ENCODE results near the gene UNC5A. TPM values are rescaled to one million over a fixed set of nuclear protein-coding genes. Genes with fewer than 3 reads are reported as not detected.

The UNC5A gene
- total and polyA plus RNA-seq, 12 donors: 0.01 to 0.35 (median 0.08) TPM; not detected in 7

GRCh38 chr5:176883700-176884570 is 73.6 kb downstream of the UNC5A start:
- Histone ChIP-seq H3K27ac (no peak overlapping the region), H3K4me3 (no peak overlapping the region), H3K9me3 (no peaks in the 10 kb centered on the region), H3K4me1 (no peaks in the 10 kb centered on the region), H3K36me3 (peaks cover 0 to 80% (median 0%) of the 10 kb centered on the region in 9 donors), H3K27me3 (peaks cover 0 to 7% (median 0%) of the 10 kb centered on the region in 7 donors)
- TF ChIP-seq CTCF (IDR thresholded peaks at IDR 0.05): no peak
- DNase-seq (no peak), ATAC-seq (no peak)
- intact Hi-C loops (cut with DNase I): no loop called here
- 87 to 89% methylated on average over 17 of the region's 17 CpGs for WGBS, 2 donors

GRCh38 chr5:176884571-176884890 is 74.2 kb downstream of the UNC5A start:
- H3K36me3 ChIP-seq: peaks cover 0 to 86% (median 0%) of the 10 kb centered on the region in 9 donors
- intact Hi-C loops (cut with DNase I): no loop called here
- no peak for TF ChIP-seq CTCF (IDR thresholded peaks at IDR 0.05)
- DNase-seq: no peak
- no peaks in the 10 kb centered on the region for H3K4me1 ChIP-seq
- WGBS, 2 donors: 62 to 71% methylated on average over 4 of the region's 4 CpGs
- H3K4me3 ChIP-seq: no peak overlapping the region
- peaks cover 0 to 5% (median 0%) of the 10 kb centered on the region in 7 donors for H3K27me3 ChIP-seq
- no peak overlapping the region for H3K27ac ChIP-seq
- ATAC-seq: no peak
- H3K9me3 ChIP-seq: no peaks in the 10 kb centered on the region

GRCh38 chr5:176886336-176887251 is 76.2 kb downstream of the UNC5A start:
- 87 to 91% methylated on average over 13 of the region's 13 CpGs for WGBS, 2 donors
- ATAC-seq: no peak

More at GRCh38 chr5:176886336-176887251, 76.2 kb downstream of the UNC5A start:
- no peak overlapping the region for H3K4me3 ChIP-seq
- peaks cover 0 to 7% (median 0%) of the 10 kb centered on the region in 7 donors for H3K27me3 ChIP-seq
- no peak overlapping the region for H3K27ac ChIP-seq
- no peaks in the 10 kb centered on the region for H3K4me1 ChIP-seq
- no peak for TF ChIP-seq CTCF (IDR thresholded peaks at IDR 0.05)
- intact Hi-C loops (cut with DNase I): no loop called here
- DNase-seq: no peak
- H3K9me3 ChIP-seq: no peaks in the 10 kb centered on the region
- peaks cover 0 to 89% (median 0%) of the 10 kb centered on the region in 9 donors for H3K36me3 ChIP-seq
